ENCODE measurements around the gene PSMG2.

PSMG2 gene

GRCh38 chr18:12699747-12700146 is 3.1 kb upstream of the PSMG2 start:
- FAIRE-seq = no peak
- TF ChIP-seq CTCF (IDR thresholded peaks at IDR 0.05; ENCODE audit: insufficient read depth, missing control alignments) = no peak
- DNase-seq (ENCODE audit: insufficient read length, low spot score) = no peak

GRCh38 chr18:12701161-12701560 is 1.7 kb upstream of the PSMG2 start:
- no peak for TF ChIP-seq CTCF (IDR thresholded peaks at IDR 0.05; ENCODE audit: insufficient read depth, missing control alignments)
- FAIRE-seq = no peak
- no peak for DNase-seq (ENCODE audit: insufficient read length, low spot score)

- FAIRE-seq (no peak), DNase-seq (ENCODE audit: insufficient read length, low spot score) (no peak)
- no peak for TF ChIP-seq CTCF (IDR thresholded peaks at IDR 0.05; ENCODE audit: insufficient read depth, missing control alignments)
Observed at GRCh38 chr18:12703096-12703567, 290 bp downstream of the PSMG2 start.

- FAIRE-seq (no peak), DNase-seq (ENCODE audit: insufficient read length, low spot score) (no peak)
- TF ChIP-seq CTCF (IDR thresholded peaks at IDR 0.05; ENCODE audit: insufficient read depth, missing control alignments) = no peak
Observed at GRCh38 chr18:12703664-12704063, 822 bp downstream of the PSMG2 start.

GRCh38 chr18:12711446-12711845 is 8.6 kb downstream of the PSMG2 start:
- DNase-seq (ENCODE audit: insufficient read length, low spot score) (peak; percentile 70), FAIRE-seq (no peak)
- no peak for TF ChIP-seq CTCF (IDR thresholded peaks at IDR 0.05; ENCODE audit: insufficient read depth, missing control alignments)

GRCh38 chr18:12721495-12722275 is 18.8 kb downstream of the PSMG2 start:
- FAIRE-seq = no peak
- no peak for DNase-seq (ENCODE audit: insufficient read length, low spot score)
- no peak for TF ChIP-seq CTCF (IDR thresholded peaks at IDR 0.05; ENCODE audit: insufficient read depth, missing control alignments)

- TF ChIP-seq CTCF (IDR thresholded peaks at IDR 0.05; ENCODE audit: insufficient read depth, missing control alignments) = no peak
- DNase-seq (ENCODE audit: insufficient read length, low spot score) = no peak
- no peak for FAIRE-seq
Observed at GRCh38 chr18:12722731-12723130, 19.9 kb downstream of the PSMG2 start.

All from D721Med (cell line).